ENCODE results near the gene LPP. TPM values are rescaled to one million over a fixed set of nuclear protein-coding genes. Genes with fewer than 3 reads are reported as not detected.

The LPP gene
- total RNA-seq, 1 donor, result 77.4 TPM

DNA sequence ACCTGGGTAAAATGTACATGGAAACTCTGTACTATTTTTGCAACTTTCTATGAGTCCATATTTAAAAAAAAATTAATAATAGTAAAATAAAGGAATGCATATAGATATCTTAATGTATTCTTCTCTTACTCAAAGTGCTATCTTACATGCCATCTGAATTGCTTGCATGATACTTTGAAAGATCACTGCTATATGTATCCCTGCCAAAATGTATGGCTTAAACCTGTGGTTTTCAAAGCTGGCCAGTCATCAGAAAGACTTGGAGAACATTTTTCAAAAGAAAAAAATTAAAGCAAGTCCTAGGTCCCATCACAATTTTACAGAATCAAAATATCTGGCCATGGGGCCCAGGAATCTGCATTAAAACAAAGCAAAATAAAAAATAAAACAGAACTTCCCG is 262.1 kb downstream of the LPP start:
- H3K9me3 ChIP-seq (ENCODE audit: low read depth, low read length), result no peaks in the 10 kb centered on the region
- DNase-seq (ENCODE audit: insufficient read length, low spot score, missing footprints), result no peak
- H3K27ac ChIP-seq (ENCODE audit: low read depth, low read length), result no peak overlapping the region
- peaks cover 4% of the 10 kb centered on the region for H4K20me1 ChIP-seq (ENCODE audit: insufficient read depth, low read length)
- peaks cover 35% of the 10 kb centered on the region for H3K79me2 ChIP-seq (ENCODE audit: insufficient read depth, low read length)
- no peaks in the 10 kb centered on the region for H3K36me3 ChIP-seq (ENCODE audit: insufficient read depth, low read length)
- TF ChIP-seq, protein P1, sequence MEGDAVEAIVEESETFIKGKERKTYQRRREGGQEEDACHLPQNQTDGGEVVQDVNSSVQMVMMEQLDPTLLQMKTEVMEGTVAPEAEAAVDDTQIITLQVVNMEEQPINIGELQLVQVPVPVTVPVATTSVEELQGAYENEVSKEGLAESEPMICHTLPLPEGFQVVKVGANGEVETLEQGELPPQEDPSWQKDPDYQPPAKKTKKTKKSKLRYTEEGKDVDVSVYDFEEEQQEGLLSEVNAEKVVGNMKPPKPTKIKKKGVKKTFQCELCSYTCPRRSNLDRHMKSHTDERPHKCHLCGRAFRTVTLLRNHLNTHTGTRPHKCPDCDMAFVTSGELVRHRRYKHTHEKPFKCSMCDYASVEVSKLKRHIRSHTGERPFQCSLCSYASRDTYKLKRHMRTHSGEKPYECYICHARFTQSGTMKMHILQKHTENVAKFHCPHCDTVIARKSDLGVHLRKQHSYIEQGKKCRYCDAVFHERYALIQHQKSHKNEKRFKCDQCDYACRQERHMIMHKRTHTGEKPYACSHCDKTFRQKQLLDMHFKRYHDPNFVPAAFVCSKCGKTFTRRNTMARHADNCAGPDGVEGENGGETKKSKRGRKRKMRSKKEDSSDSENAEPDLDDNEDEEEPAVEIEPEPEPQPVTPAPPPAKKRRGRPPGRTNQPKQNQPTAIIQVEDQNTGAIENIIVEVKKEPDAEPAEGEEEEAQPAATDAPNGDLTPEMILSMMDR (IDR thresholded peaks at IDR 0.05; ENCODE audit: extremely low read depth, low read depth, low read length), result no peak
- no peak overlapping the region for H3K4me2 ChIP-seq (ENCODE audit: insufficient read depth, low read length)
- no peaks in the 10 kb centered on the region for H3K27me3 ChIP-seq (ENCODE audit: insufficient read depth, low read length)
- H2AFZ ChIP-seq (ENCODE audit: low read length), result no peak overlapping the region
- H3K4me3 ChIP-seq (ENCODE audit: insufficient read depth, low read length), result no peak overlapping the region
- H3K4me1 ChIP-seq (ENCODE audit: insufficient read depth, low read length), result peaks cover 15% of the 10 kb centered on the region

DNA sequence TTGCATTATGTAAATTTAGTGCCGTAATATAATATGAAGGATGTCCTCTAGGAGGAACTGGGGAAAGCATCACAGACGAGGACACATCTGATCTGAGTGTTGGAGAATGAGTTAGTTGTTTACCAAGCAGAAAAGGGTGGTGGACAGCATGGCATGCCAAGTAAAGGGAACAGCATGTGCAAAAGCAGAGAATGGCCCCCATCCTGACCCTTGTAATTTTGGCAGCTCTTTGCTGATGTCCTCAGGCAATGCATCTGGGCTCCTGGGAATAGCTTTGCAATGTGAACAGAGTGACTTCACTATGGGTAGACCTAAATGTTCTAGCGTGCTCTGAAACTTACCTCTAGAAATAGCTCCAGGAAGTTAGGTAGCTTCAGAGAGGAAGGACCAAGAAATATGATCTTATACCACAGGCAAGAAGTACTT is 263.3 kb downstream of the LPP start:
- Histone ChIP-seq H3K4me3 (ENCODE audit: insufficient read depth, low read length) (no peak overlapping the region), H3K27ac (ENCODE audit: low read depth, low read length) (no peak overlapping the region), H3K79me2 (ENCODE audit: insufficient read depth, low read length) (peaks cover 39% of the 10 kb centered on the region), H4K20me1 (ENCODE audit: insufficient read depth, low read length) (peaks cover 4% of the 10 kb centered on the region), H3K4me2 (ENCODE audit: insufficient read depth, low read length) (no peak overlapping the region), H3K4me1 (ENCODE audit: insufficient read depth, low read length) (peaks cover 27% of the 10 kb centered on the region), H3K9me3 (ENCODE audit: low read depth, low read length) (no peaks in the 10 kb centered on the region), H3K27me3 (ENCODE audit: insufficient read depth, low read length) (no peaks in the 10 kb centered on the region), H2AFZ (ENCODE audit: low read length) (no peak overlapping the region), H3K36me3 (ENCODE audit: insufficient read depth, low read length) (no peaks in the 10 kb centered on the region)
- no peak for DNase-seq (ENCODE audit: insufficient read length, low spot score, missing footprints)
- TF ChIP-seq, protein P1 (IDR thresholded peaks at IDR 0.05; ENCODE audit: extremely low read depth, low read depth, low read length), result no peak

DNA sequence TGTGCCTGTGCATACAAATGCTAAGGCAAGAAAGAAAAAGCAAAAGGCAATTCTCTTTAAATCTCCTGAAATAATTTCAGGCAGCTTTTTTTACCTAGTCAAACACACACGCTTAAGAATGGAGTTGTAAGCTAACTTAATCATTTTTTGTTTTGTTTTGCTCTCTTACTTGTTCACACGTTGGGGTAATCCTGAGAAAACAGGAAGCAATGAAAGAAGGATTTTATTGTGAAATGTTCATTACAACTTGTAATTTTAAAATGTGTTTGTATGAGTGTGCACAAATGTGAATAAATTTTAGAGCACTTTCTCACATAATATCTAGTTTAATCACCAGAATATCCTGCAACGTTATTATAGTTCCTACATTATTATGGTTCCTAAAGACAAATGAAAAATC is 263.8 kb downstream of the LPP start:
- no peak overlapping the region for H3K27ac ChIP-seq (ENCODE audit: low read depth, low read length)
- DNase-seq (ENCODE audit: insufficient read length, low spot score, missing footprints), result no peak
- H4K20me1 ChIP-seq (ENCODE audit: insufficient read depth, low read length), result peaks cover 4% of the 10 kb centered on the region
- H3K4me2 ChIP-seq (ENCODE audit: insufficient read depth, low read length), result no peak overlapping the region
- no peaks in the 10 kb centered on the region for H3K36me3 ChIP-seq (ENCODE audit: insufficient read depth, low read length)
- peaks cover 41% of the 10 kb centered on the region for H3K79me2 ChIP-seq (ENCODE audit: insufficient read depth, low read length)
- no peaks in the 10 kb centered on the region for H3K27me3 ChIP-seq (ENCODE audit: insufficient read depth, low read length)
- H2AFZ ChIP-seq (ENCODE audit: low read length), result no peak overlapping the region
- H3K4me3 ChIP-seq (ENCODE audit: insufficient read depth, low read length), result no peak overlapping the region
- TF ChIP-seq, protein P1 (IDR thresholded peaks at IDR 0.05; ENCODE audit: extremely low read depth, low read depth, low read length), result no peak
- H3K4me1 ChIP-seq (ENCODE audit: insufficient read depth, low read length), result peaks cover 31% of the 10 kb centered on the region
- no peaks in the 10 kb centered on the region for H3K9me3 ChIP-seq (ENCODE audit: low read depth, low read length)

DNA sequence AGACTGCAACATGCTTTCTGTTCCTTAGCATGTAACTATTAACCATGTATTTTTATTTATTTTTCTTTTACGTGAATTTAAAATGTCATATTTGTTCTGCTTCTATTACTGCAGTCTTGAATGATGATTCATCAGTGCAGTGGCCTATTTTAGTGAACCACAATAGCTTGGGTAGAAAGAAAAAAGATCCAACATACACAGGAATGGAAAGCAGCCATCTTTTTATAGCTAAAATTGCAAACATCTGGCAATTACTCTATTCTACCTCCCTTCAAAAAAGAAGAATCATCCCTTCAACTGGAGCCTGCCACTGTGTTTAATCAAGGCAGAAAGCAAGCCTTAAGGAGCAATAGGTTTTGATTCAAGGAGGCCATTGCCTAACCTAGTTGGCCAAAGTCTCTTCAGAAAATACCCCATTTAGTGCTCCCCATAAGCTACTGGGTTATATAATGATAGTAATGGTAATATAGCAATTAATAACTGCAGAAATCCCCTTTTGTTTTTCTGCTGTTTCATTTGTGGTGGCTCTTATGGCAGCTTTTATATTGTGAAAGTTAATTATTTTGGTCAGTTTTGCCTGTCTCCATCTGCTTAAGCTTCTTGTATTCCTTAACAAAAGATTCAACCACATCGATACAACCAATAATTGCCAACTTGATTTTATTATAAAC is 267.3 kb downstream of the LPP start:
- no peak overlapping the region for H2AFZ ChIP-seq (ENCODE audit: low read length)
- H3K4me1 ChIP-seq (ENCODE audit: insufficient read depth, low read length), result peaks cover 27% of the 10 kb centered on the region
- peak overlapping the region; percentile 42 for H3K4me2 ChIP-seq (ENCODE audit: insufficient read depth, low read length)
- TF ChIP-seq, protein P1 (IDR thresholded peaks at IDR 0.05; ENCODE audit: extremely low read depth, low read depth, low read length), result no peak
- peaks cover 4% of the 10 kb centered on the region for H4K20me1 ChIP-seq (ENCODE audit: insufficient read depth, low read length)
- peaks cover 53% of the 10 kb centered on the region for H3K79me2 ChIP-seq (ENCODE audit: insufficient read depth, low read length)
- no peaks in the 10 kb centered on the region for H3K36me3 ChIP-seq (ENCODE audit: insufficient read depth, low read length)
- no peak overlapping the region for H3K4me3 ChIP-seq (ENCODE audit: insufficient read depth, low read length)
- peak overlapping the region; percentile 43 for H3K27ac ChIP-seq (ENCODE audit: low read depth, low read length)
- peak; percentile 66 for DNase-seq (ENCODE audit: insufficient read length, low spot score, missing footprints)
- H3K9me3 ChIP-seq (ENCODE audit: low read depth, low read length), result no peaks in the 10 kb centered on the region
- no peaks in the 10 kb centered on the region for H3K27me3 ChIP-seq (ENCODE audit: insufficient read depth, low read length)
